IPS DF 4.7 (cell line): ENCODE results near the gene TBX10.

Experiments used
- DNase-seq: peaks from one replicate; pipeline ENCODE4 v3.0.0-alpha.2; 2013; ENCODE audit warnings: low spot score; ENCODE audit errors: extremely low read depth

Gene TBX10

DNA sequence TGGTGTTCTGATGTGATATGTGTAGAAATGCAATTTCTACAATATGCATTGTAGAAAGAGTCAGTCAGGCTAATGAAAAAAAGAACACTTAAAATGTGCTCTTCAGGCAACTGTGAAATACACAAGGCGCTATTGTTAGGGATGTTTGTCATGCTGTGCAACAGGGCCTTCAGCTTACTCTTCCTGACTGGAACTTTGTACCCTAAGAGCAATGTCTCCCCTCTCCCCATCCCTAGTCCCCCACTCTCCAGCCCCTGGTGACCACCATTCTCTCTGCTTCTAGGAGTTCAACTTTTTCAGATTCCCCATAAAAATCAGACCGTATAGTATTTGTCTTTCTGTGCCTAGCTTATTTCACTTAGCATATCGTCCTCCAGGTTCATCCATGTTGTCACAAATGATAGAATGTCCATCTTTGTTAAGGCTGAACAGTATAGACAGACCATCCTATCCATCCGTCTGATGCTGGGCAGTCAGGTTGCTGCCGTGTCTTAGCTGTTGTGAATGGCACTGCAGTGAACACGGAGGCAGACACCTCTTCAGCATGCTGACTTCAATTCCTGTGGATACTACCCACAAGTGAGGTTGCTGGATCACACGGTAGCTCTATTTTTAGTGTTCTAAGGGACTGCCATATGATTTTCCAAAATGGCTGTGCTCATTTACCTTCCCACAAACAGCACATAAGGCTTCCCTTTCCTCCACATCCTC, 22.2 kb downstream of the TBX10 start:
- no peak for DNase-seq

DNA sequence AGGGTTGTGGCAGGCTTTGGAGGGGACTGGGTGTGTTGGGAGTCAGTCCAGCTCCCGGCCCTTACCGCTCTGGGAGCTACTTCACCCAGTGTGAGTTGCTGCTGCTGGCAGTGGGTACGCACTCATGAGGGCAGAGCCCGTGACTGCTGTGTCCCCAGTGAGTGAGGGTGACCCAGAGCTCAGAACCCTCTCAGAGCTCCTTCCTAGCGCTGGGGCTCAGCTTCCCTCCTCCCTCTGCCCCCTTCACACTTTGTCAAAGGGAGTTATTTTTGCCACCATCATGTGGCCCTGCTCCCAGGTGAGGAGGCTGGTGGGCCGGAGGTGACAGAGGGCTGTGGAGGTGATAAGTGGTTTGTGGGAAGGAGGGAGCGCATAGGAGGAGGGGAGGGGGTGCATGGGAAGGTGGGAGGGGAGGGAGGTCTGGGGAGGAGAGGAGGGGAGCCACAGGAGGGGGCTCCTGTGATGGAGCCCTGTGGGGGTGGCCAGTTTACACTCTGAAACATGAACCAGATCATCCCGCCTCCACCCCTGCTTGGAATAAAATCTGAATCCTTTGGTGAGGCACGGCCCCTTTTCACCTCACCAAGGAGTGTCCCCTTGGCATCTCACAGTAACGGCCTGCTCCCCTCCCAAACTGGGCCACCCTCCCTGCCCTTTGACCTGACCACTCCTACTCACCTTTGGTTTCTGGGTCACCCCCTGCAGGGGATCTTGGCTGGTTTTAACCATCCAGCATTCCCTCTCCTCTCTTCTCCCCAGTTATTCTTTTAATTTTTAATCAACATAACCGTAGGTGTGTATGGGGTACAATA, 22.9 kb downstream of the TBX10 start:
- DNase-seq: no peak

DNA sequence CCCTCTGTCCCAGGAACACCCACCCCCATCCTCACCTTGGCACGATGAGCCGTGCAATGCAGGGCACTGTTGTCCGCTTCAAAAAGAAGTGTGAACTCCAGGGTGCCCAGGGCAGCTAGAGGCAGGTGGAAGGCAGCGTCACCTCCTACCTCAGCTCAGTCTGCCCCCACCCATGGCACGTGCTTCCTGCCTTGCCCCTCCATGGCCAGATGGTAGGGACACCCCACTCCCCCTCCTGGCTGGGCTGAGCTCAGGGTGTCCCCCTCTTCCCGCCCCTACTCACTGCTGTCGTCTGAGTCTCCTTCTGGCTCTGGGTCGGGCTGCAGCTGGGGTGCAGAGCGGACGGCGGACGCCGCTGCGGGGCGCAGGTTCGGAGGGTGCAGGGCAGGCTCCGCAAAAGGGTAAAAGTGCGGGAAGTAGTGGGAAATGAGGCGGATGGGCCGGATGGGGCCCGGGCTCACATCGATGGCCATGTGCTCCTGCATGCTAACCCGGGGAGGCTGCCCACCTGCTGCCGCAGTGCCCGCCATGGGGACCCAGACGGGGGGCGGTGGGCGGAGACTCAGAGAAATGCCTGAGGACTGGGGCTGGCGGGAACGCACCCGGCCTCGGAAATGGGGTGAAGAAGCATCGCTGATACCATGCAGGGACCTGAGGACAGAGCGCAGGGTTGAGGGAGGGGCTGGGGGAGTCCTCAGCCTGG, 23.7 kb downstream of the TBX10 start:
- no peak for DNase-seq

DNA sequence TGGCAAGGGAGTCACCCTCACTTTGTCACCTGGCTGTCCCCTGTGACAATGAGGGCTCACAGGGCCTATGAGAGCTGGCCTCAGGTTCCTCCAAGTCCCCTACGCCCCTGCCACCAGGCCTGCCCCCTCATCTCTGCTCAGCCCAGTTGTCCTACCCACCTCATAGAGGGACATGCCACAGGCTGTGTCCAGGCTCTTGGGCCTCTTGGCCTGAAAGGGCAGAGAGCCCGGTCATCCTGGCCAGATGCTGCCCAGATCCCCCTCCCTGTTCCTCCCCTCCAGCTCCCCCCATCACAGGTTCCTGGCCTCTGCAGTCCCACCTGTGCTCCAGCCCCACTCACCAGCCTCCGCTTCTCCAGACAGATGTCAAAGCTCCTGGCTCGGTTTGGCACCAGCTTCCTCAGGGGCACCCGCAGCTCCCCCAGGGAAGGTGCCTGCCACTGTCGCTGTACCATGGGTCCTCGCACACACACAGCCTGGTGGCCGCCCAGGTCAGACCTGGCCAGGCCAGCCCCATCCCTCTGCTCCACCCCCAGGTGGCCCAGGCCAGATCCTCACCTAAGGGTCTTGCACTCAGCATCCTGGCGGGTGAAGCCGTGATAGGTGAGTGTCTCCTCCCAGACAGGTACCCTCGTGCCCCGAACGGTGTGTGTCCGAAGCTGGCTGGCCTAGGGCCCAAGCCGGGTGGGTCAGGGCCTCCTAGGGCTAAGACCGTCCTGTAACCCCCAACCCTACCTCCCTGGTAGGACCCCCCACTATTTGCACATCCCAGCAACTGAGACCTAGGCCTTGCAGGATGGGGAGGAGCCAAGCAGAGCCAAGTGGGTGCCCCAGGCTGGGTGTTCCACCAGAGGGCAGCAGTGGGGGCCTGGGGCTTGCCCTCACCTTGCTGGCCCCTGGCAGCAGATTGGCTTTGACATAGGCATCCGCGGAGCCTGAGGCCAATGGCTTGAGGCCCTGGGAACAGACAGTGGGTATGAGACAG, 24.5 kb downstream of the TBX10 start:
- no peak for DNase-seq

DNA sequence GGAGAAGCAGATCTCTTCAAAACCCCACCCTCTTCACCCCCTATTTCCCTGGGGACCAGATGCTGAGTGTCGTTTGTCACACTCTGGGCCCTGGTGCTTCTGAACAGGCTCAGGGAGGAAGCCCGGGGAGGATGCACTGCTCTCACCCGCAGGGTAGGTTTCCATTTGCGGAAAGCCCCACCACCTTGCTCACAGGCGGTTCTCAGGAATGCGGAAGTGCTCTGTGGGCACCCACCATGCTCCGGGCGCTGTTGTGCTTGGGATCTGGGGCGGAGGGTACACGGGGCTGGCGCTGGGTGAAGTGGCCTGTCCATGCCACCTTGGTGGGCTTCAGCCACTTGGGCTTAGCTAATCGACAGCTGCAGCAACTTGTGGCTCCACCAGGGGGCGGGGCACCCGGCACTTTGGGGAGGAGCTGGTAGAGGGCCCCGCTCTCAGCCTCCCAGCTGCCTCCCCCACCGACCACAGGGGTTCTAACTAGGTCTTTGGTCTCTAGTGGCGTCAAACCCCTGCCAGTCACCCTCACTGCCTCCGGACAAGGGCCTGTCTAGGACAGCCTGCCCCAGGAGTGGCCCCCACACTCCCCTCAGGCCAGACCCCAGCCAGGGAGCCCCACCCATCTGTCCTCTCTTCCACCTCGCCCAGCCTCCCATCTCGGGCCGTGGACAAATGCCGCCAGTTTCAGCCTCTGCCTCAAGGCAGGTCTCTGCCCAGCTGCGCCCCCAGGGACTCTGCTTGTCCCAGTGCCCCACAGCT, 25.4 kb downstream of the TBX10 start:
- DNase-seq: no peak

DNA sequence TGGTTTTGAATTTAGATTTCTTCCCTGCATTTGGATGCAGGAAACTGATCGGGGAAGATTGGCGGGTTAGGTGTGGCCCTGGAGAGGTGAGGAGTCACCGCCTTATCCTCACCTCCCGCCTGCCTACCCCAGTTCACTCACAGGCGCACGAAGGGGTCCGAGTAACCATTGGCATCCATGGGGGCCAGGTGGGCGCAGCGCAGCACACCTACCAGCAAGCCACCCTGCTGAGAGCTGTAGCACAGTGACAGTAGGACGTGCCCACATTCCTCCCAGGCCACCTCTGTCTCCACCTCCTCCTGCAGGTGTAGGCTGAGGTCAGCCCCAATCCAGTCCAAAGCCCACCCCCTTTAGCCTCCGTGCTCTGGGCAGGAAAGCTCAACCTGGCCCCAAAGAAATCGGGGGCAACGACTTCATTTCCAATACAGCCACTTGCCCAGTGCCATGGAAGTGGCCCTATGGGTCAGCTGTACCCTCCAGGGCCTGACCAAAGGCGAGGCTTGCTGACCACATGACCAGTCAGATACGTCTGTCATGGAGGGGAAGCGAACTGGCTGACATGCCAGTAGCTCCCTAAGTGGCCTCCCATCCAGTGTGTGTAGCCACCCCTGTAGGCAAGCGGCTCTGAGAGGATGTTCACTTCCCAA, 26.1 kb downstream of the TBX10 start:
- no peak for DNase-seq

DNA sequence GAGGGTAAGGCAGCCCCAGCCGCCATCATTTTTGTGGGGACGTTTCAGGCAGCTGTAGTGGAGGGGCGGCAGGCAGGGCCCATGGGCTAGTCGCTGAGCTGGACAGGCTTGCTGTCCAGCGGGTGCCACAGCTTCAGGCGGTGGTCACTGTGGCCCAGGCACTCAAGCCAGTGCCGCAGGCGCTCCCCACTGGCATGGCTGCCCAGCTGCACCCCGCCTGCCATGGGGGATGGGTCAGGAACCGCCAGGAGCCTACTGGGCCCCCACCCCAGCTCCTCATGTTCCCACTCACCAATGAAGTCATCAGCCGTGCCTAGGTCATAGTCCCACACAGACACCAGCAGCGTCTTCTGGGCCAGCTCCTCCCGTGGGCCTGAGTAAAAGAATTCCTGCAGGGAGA, 26.8 kb downstream of the TBX10 start:
- no peak for DNase-seq

DNA sequence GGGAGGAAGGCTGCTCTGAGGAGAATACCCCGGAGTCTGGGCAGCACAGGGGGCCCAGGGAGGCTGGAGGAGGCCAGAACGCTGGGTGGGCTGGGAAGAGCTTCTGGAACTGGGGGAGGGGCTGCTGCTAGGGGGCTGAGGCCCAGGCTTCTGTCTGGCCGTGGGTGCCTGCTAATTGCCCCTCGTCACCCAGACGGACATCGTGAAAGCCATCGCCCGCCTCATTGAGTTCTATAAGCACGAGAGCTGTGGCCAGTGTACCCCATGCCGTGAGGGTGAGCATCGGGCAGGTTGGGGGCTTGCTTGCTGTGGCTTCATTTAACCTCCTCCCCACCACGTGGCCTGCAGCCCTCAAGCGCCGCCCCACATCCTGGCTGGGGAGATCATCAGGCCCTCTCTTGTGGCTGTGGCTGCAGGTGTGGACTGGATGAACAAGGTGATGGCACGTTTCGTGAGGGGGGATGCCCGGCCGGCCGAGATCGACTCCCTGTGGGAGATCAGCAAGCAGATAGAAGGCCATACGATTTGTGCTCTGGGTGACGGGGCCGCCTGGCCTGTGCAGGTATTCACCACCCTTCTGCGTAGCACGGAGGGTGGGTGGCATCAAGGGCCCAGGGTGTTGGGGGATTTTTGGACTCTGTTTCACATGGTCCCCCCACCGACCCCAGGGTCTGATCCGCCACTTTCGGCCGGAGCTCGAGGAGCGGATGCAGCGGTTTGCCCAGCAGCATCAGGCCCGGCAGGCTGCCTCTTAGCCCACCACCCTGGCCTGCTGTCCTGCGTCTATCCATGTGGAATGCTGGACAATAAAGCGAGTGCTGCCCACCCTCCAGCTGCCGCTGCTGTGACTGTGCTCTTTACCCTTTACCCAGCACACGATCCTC, 27.6 kb downstream of the TBX10 start:
- no peak for DNase-seq

DNA sequence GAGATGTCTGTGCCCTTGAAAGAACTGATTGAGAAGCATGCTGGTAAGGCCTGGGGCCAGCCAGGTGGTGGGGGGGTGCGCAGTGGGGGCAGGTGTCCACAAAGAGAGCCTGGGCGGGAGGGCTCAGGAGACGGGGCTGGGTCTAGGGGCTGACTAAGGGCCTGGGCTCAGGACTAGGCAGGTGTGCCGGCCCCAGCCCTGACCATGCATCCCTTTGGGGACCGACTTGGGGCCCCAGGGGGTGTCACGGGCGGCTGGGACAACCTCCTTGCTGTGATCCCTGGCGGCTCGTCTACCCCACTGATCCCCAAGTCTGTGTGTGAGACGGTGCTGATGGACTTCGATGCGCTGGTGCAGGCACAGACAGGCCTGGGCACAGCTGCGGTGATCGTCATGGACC, 28.4 kb downstream of the TBX10 start:
- no peak for DNase-seq

DNA sequence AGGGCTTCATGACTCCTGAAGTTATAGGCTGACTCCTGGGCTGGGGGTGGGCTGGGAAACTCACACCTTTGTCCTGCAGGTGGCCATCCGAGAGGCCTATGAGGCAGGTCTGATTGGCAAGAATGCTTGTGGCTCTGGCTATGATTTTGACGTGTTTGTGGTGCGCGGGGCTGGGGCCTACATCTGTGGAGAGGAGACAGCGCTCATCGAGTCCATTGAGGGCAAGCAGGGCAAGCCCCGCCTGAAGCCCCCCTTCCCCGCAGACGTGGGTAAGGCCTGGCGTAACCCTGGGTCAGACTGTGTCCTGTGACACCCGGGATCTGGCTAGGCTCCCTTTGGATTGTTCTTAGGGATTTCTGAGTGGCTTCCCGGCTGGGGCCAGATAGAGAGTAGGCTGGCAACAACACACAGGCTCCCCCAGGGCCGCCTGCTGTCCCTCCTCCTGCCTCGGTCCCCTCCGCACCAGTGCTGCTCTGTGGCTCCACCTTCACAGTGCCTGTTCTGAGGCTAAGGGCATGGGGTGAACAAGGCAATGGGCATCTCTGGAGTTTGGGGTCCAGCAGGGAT, 29.2 kb downstream of the TBX10 start:
- DNase-seq: no peak

DNA sequence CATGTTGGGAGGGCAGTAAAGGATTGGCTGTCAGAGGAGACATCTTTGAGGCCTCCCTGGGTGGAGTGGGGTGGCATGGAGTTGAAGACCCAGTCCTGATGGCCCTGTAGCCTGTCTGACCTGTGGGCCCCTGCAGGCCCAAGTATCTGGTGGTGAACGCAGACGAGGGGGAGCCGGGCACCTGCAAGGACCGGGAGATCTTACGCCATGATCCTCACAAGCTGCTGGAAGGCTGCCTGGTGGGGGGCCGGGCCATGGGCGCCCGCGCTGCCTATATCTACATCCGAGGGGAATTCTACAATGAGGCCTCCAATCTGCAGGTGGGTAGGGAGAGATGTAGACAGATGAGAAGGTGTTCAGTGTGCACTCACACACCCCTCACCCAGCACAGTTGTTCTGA, 30.2 kb downstream of the TBX10 start:
- DNase-seq: no peak

DNA sequence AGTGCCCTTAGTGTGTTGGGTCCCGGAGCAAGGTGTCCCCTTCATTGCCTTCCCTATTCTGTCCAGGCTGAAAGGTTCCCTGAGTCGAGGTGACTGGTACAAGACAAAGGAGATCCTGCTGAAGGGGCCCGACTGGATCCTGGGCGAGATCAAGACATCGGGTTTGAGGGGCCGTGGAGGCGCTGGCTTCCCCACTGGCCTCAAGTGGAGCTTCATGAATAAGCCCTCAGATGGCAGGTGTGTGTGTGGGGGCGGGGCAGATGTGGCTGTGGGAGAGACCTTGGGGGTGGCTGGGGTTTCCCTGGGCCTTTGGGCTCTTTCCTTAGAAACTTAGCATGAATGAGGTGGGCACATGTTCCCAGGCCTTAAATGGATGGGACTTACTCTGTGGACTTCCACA, 31.1 kb downstream of the TBX10 start:
- DNase-seq: no peak

DNA sequence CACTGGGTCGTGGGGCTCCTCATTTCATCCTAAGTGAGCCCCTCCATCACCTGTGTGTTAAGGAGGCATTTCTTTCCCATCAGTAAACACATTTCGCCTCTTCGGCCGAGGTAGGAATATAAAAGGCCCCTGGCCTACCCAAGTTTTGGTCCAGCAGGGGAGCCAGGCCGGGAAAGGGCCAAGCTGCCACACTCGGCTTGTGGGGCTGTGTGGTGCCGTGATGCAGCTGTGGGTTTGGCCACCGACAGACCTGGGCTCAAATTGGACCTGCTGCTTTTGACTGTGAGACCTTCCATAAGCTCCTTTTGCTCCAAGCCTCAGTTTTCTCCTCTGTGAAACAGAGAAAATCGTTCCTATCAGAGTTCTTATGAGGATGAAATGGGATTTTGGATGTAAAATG, 32.1 kb downstream of the TBX10 start:
- no peak for DNase-seq

DNA sequence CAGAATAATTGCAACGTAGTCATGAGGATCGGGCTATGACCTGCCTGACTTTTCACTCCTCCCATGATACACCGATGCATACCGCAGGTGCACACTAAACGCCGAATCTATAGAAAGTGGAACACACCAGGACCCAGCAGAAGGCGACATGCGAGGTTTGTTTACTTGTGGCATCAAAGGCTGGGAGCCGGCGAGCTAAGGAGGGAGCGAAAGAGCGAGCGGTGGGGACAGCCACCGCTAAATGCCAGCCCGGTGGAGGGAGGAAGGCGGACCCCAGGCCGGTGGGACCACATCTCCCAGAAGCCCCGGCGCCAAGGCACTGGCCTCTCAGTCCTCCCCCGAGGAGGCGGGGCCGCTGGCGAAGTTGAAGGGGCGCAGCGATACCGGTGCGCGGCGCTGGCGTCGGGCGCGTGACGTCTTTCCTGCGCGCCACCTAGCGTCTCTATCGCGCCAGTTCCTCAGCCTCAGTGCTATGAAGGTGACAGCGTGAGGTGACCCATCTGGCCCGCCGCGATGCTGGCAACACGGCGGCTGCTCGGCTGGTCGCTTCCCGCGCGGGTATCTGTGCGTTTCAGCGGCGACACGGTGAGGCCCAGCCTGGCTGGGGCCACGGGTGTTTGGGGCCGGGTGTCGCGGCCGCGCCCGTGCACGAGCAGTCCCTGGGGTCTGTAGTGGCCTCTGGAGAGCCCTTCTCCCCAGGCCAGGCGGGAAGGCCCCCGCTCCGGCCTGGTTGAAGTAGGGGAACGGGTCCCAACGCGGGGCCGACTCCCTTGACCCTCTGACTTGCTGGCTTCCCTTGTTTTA, 32.9 kb downstream of the TBX10 start, which contains the start of gene NDUFV1:
NDUFV1 (plus strand) TSS at position 445 of the 804 bp plus-strand sequence; CDS start at position 514, 69 bp downstream.
- DNase-seq: no peak

DNA sequence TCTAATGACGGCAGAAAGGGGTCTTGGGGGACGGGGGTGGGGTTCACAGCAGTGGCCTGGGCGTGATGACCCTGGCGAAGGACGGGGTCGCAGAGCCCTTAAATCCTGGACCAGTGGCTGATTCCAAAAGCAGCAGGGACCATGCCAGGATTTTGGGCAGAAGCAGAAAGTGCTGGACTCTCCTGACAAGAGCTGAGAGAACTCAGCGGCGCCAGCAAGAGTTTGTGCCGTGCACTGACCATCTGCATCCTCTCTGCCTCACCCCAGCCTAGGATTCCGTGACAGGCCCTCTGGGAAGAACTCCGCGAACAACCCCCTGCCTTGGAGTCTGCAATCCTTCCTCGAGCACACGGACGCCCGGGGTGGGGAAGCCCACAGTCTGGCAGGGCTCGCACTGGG, 33.5 kb downstream of the TBX10 start:
- DNase-seq: no peak

DNA sequence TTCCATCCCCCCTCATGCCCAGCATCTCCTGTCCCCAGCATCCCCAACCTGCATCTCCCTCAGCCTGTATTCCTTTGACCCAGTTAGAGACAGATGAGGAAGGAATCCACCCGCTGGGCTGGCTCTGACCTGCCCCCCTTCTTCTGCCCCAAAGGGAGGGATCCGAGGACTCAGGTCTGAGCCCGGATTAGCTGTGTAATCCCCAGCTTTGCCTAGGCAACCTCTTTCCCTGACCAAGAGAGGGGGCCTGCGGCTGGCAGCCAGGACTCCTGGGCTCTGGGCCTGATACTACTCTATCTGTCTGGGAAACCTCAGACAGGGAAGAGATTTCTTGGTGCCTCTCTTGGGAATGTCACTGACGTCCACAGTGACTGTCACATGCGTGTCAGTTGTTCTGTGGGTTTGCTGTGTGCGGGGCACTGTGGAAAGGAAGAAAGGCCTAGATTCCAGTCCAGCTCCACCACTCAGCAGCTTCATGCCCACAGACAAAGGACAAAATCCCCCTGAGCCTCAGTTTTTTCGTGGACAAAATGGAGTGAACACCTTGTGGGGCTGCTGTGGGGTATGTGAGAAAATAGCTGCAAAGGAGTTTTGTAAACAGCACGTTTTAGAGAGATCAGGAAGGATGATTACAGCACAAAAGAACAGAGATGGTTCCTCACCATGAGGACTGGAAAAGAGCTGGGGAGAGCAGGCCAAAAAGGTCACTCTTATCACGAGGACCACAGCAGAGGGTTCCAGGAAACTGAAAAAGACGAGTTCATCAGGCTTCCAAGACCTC, 34.1 kb downstream of the TBX10 start:
- DNase-seq: no peak

DNA sequence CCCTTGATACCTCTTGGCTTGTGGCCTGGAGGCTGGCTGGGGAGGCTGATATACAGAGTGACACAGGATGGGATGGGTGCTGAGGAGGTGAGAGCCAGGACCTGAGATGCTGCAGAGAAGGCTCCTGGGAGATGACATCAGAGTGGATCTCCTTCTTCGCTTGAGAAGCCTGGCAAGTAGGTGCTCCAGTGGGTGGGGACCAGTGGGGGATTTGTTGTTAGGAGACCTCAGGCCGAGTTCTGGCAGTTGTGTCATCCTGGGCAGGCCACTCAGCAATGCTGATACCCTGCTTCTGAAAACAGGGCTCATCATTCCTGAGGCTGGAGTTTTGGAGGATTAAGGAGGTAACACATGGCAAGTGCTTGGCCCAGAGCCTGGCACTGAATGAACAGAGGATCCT, 34.7 kb downstream of the TBX10 start:
- no peak for DNase-seq
